K562 (cell line): Measurements from ENCODE around the gene FHL5. TPM values are rescaled to one million over a fixed set of nuclear protein-coding genes. Genes with fewer than 3 reads are reported as not detected.
A peak's percentile ranks its signal among the peaks of the same experiment; 100 is the strongest.

Source experiments
- ATAC-seq: fragments of 200-7000 bp; cut with Tn5 transposase; 3 replicates; pipeline ENCODE4 v1.9.1; 2020; ENCODE audit warnings: moderate library complexity
- BruUV-seq: library from RNA; stranded (reverse); fragments of 400-500 nt; replicated peaks from 2 replicates; lab custom pipeline; 2021; lab: Mats Ljungman, UMichigan
- CTCF ChIA-PET: fragments of 300-600 bp; formaldehyde crosslinking; extraction: SDS; loops from one replicate; lab custom pipeline; 2021; ENCODE audit warnings: low intra/inter-chr PET ratio; lab: Yijun Ruan, JAX
- POLR2A ChIA-PET: fragments of 300-600, 350-650 bp; sonication (Branson Sonifier 250); formaldehyde crosslinking; extraction: SDS; loops from one replicate; lab custom pipeline; 2021; ENCODE audit warnings: antibody characterized with exemption, inconsistent platforms; lab: Yijun Ruan, JAX
- DNase-seq, 4 experiments: peaks; one replicate each; pipeline versions ENCODE4 v3.0.0 to v3.0.0-alpha.2; 2011 to 2018; ENCODE audit warnings: low spot score in 3 of 4, mixed read lengths in 3 of 4; ENCODE audit errors: extremely low read depth in 1 of 4
- FAIRE-seq: peaks from 2 replicates; lab custom pipeline; 2011; peaks lifted over from hg19 to GRCh38; lab: Jason Lieb, UNC
- H2AFZ ChIP-seq: 2 replicates; pipeline ENCODE4 v1.6.0; 2011; ENCODE audit warnings: low read depth, low read length, control low read depth, inconsistent platforms
- H3K27ac ChIP-seq: fragments of 200-600 bp; 3 replicates; pipeline ENCODE4 v1.8.0; 2011; ENCODE audit warnings: low read depth, mild to moderate bottlenecking, control low read depth, inconsistent platforms, low read length, moderate library complexity, mixed read lengths; ENCODE audit errors: extremely low read depth
- H3K27me3 ChIP-seq, 2 experiments: fragments of 300-600 bp in 1 of 2; 2 replicates in 1 of 2; 3 replicates in 1 of 2; pipeline versions ENCODE4 v1.6.0 to v1.8.0; 2011; ENCODE audit warnings: inconsistent platforms in 2 of 2, low read length in 2 of 2, mild to moderate bottlenecking in 1 of 2, mixed read lengths in 1 of 2, moderate library complexity in 1 of 2; ENCODE audit not compliant: control insufficient read depth in 2 of 2, insufficient read depth in 2 of 2
- H3K36me3 ChIP-seq: fragments of 300-600 bp; 3 replicates; pipeline ENCODE4 v1.8.0; 2011; ENCODE audit warnings: mild to moderate bottlenecking, low read length, inconsistent platforms; ENCODE audit not compliant: control insufficient read depth, insufficient read depth
- H3K4me1 ChIP-seq, 2 experiments: fragments of 200-600 bp in 1 of 2; replicated peaks in 1 of 2; 2 replicates in 1 of 2; 3 replicates in 1 of 2; pipeline versions ENCODE4 v1.5.1 to v1.8.0; 2011; ENCODE audit warnings: inconsistent platforms in 2 of 2, low read length in 2 of 2, mild to moderate bottlenecking in 1 of 2, mixed read lengths in 1 of 2, moderate library complexity in 1 of 2; ENCODE audit not compliant: control insufficient read depth in 2 of 2, insufficient read depth in 2 of 2
- H3K4me2 ChIP-seq: 2 replicates; pipeline ENCODE4 v1.6.1; 2011; ENCODE audit warnings: low read length, control low read depth, inconsistent platforms, mixed read lengths; ENCODE audit not compliant: insufficient read depth
- H3K4me3 ChIP-seq: fragments of 200-600 bp; sonication (generic), shearing (Covaris generic); 2 replicates; pipeline ENCODE4 v1.5.1; 2016; ENCODE audit warnings: control low read depth, inconsistent platforms
- H3K79me2 ChIP-seq: fragments of 200-600 bp; 3 replicates; pipeline ENCODE4 v1.8.0; 2011; ENCODE audit warnings: low read length, inconsistent platforms; ENCODE audit not compliant: control insufficient read depth, insufficient read depth
- H3K9ac ChIP-seq, 2 experiments: 2 replicates each; pipeline versions ENCODE4 v1.6.0 to v1.6.1; 2011; ENCODE audit warnings: low read depth in 2 of 2, low read length in 2 of 2, control low read depth in 1 of 2, inconsistent platforms in 1 of 2, mild to moderate bottlenecking in 1 of 2, mixed read lengths in 1 of 2; ENCODE audit not compliant: insufficient read depth in 1 of 2
- H3K9me1 ChIP-seq: one replicate; pipeline ENCODE4 v1.6.0; 2011; ENCODE audit warnings: inconsistent platforms, mild to moderate bottlenecking, low read length, moderate library complexity; ENCODE audit not compliant: control insufficient read depth, insufficient read depth
- H3K9me3 ChIP-seq: replicated peaks from 2 replicates; pipeline ENCODE4 v1.5.1; 2011; ENCODE audit warnings: low read depth, low read length, inconsistent platforms; ENCODE audit not compliant: control insufficient read depth, insufficient read depth
- H4K20me1 ChIP-seq: replicated peaks from 2 replicates; pipeline ENCODE4 v1.6.1; 2011; ENCODE audit warnings: low read length, inconsistent platforms, mixed read lengths; ENCODE audit not compliant: control insufficient read depth, insufficient read depth
- ATF1 ChIP-seq, 2 experiments: fragments of 450-650 bp in 1 of 2; IDR thresholded peaks; 2 replicates each; pipeline ENCODE4 v1.6.1; 2016; ENCODE audit warnings: missing compliant biosample characterization in 1 of 2, missing genetic modification characterization in 1 of 2
- BCL6 ChIP-seq: fragments of 250-450 bp; sonication (Bioruptor Pico); IDR thresholded peaks from 2 replicates; pipeline ENCODE4 v1.4.0; 2020
- NR2C2 ChIP-seq, 2 experiments: fragments of 200-800 bp in 1 of 2; sonication (Bioruptor generic) in 1 of 2; sonication (generic) in 1 of 2; formaldehyde crosslinking in 1 of 2; IDR thresholded peaks; 2 replicates each; pipeline versions ENCODE4 v1.6.1 to v1.8.0; 2016 to 2022; ENCODE audit warnings: mild to moderate bottlenecking in 1 of 2, missing compliant biosample characterization in 1 of 2, missing genetic modification characterization in 1 of 2, missing genetic modification reagents in 1 of 2
- TAF7 ChIP-seq: fragments of 450-650 bp; IDR thresholded peaks from 2 replicates; pipeline ENCODE4 v1.6.1; 2016; ENCODE audit warnings: missing genetic modification characterization, missing compliant biosample characterization
- TEAD1 ChIP-seq, 2 experiments: fragments of 450-650 bp in 1 of 2; sonication (generic) in 1 of 2; formaldehyde crosslinking; IDR thresholded peaks; 2 replicates each; pipeline versions ENCODE4 v1.4.0 to v1.8.0; 2020 to 2022; ENCODE audit warnings: mild to moderate bottlenecking in 2 of 2, missing genetic modification reagents in 1 of 2
- TEAD2 ChIP-seq: fragments of 450-650 bp; IDR thresholded peaks from 2 replicates; pipeline ENCODE4 v1.6.1; 2016; ENCODE audit warnings: missing genetic modification characterization, control low read depth, missing compliant biosample characterization
- ZEB2 ChIP-seq: fragments of 450-650 bp; IDR thresholded peaks from 2 replicates; pipeline ENCODE4 v1.6.1; 2016
- ZFPM2 ChIP-seq: fragments of 250-450 bp; sonication (Bioruptor Pico); IDR thresholded peaks from 2 replicates; pipeline ENCODE4 v1.5.1; 2022; ENCODE audit warnings: mild to moderate bottlenecking
- ZNF311 ChIP-seq: fragments of 250-450 bp; sonication (Bioruptor Pico); IDR thresholded peaks from 2 replicates; pipeline ENCODE4 v1.4.0; 2020; ENCODE audit warnings: mild to moderate bottlenecking, moderate library complexity
- ZNF57 ChIP-seq: fragments of 450-650 bp; formaldehyde crosslinking; IDR thresholded peaks from 2 replicates; pipeline ENCODE4 v1.4.0; 2020; ENCODE audit warnings: mild to moderate bottlenecking, moderate library complexity
- ZNF583 ChIP-seq: fragments of 250-450 bp; sonication (Bioruptor Pico); IDR thresholded peaks from 2 replicates; pipeline ENCODE4 v1.4.0; 2020
- ZNF589 ChIP-seq: fragments of 200-800 bp; sonication (Bioruptor generic); IDR thresholded peaks from 2 replicates; pipeline ENCODE4 v1.6.1; 2016; ENCODE audit warnings: low read depth, missing genetic modification characterization, missing compliant biosample characterization
- WGBS: fragments of 100-300 bp; shearing (Covaris generic); methylation state at CpG from one replicate; pipeline ENCODE4 v1.1.6; 2016; ENCODE audit warnings: low coverage, mixed read lengths; ENCODE audit not compliant: insufficient coverage; ENCODE audit errors: missing lambda C conversion rate; 5-methylcytosine and 5-hydroxymethylcytosine counted together
- in situ Hi-C: fragments of 300-500 bp; cut with MboI; formaldehyde crosslinking; loops from 4 replicates; pipeline ENCODE4 v1.15.0; 2018; ENCODE audit warnings: inconsistent platforms, mixed read lengths
- intact Hi-C: fragments of 100-400 bp; cut with micrococcal nuclease; formaldehyde crosslinking; loops from 2 replicates; pipeline ENCODE4 v1.14.2; 2022
- polyA plus RNA-seq, 8 experiments: library from polyadenylated mRNA; depleted of rRNA in 4 of 8; stranded (reverse) in 5 of 8; unstranded in 3 of 8; fragments of >200 nt; fragmentation: Nextera tagmentation in 2 of 8; fragmentation: Illumina TruSeq in 1 of 8; extraction: Ambion mirVana in 2 of 8; extraction: Trizol in 1 of 8; gene quantifications; 2 replicates each; pipeline versions ENCODE4 v1.2.1 to v1.2.3, GENCODE V29; 2011 to 2014; ENCODE audit warnings: inconsistent platforms in 1 of 8, missing spikeins in 1 of 8
- total RNA-seq, 7 experiments: library from RNA; depleted of rRNA in 6 of 7; stranded (reverse); fragments of >200 nt in 6 of 7; fragmentation: Illumina TruSeq in 2 of 7; extraction: Trizol in 2 of 7; gene quantifications; 2 replicates each; pipeline versions ENCODE4 v1.2.1 to v1.2.3, GENCODE V29; 2011 to 2021; ENCODE audit warnings: low replicate concordance in 1 of 7
- TF ChIP-seq, protein P1 (sequence below), 2 experiments: IDR thresholded peaks in 1 of 2; conservative IDR thresholded peaks in 1 of 2; 2 replicates each; pipeline ENCODE4 v1.6.1; 2016; ENCODE audit warnings: low read depth in 2 of 2, mild to moderate bottlenecking in 1 of 2, missing compliant biosample characterization in 1 of 2, missing genetic modification characterization in 1 of 2, moderate library complexity in 1 of 2
- TF ChIP-seq, protein P2 (sequence below): fragments of 450-650 bp; IDR thresholded peaks from 2 replicates; pipeline ENCODE4 v1.6.1; 2016; ENCODE audit warnings: missing biosample characterization, missing genetic modification characterization

The FHL5 gene
- total and polyA plus RNA-seq, 9 of the 15 experiments (the other 6 are each of a cell fraction or from before 2014, with no cell fraction given), result not detected

DNA sequence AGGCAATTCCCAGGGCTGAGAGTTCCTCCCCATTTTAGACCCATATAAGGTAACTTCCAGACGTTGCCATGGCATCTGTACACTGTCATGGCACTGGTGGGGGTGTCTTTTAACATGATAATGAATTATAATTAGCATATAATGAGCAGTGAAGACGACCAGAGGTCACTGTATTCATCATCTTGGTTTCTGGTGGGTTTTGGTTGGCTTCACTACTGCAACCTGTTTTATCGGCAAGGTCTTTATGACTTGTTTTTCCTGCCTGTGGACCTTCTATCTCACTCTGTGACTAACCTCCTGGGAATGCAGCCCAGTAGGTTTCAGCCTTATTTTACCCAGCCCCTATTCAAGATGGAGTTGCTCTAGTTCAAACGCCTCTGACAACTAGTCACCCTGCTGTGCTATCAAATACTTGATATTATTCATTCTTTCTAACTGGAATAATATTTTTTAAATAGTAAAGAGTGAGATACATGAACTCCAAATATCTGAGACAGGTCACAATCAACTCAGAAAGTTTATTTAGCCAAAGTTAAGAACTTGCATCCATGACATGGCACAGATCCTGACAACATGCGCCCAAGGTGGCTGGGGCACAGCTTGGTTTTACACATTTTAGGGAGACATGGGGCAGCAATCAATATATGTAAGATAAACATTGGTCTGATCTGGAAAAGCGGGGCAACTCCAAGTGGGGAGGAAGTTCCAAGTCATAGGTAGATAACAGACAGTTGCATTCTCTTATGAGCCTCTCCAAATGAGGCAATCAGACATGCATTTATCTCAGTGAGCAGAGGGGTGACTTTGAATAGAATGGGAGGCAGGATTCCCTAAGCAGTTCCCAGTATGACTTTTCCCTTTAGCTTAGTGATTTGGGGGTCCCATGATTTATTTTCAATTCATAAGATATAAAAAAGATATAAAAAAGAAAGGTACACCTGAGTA lies 42.5 kb upstream of the FHL5 start:
- FAIRE-seq, result no peak
- H3K9ac ChIP-seq, result peak overlapping the region; percentile 36 to 91; a peak in 2 of 4 replicates
- POLR2A ChIA-PET, result interaction anchor here (0.8 kb wide), 1 partner anchor 60 kb away, joined by 3 read pairs; no protein-coding TSS in a partner anchor
- no peak for TF ChIP-seq ZFPM2 (CRISPR knock-in tag)
- TF ChIP-seq ZNF311 (CRISPR knock-in tag), result peak; percentile 85
- 0 out of 2 replicates have a peak, but pooled peaks have one; percentile 67 for TF ChIP-seq ZNF583 (CRISPR knock-in tag)
- 0 out of 2 replicates have a peak, but pooled peaks have one; percentile 34 for TF ChIP-seq TAF7 (tag)
- 0 out of 2 replicates have a peak, but pooled peaks have one; percentile 29 for TF ChIP-seq ZEB2
- TF ChIP-seq, protein P1, sequence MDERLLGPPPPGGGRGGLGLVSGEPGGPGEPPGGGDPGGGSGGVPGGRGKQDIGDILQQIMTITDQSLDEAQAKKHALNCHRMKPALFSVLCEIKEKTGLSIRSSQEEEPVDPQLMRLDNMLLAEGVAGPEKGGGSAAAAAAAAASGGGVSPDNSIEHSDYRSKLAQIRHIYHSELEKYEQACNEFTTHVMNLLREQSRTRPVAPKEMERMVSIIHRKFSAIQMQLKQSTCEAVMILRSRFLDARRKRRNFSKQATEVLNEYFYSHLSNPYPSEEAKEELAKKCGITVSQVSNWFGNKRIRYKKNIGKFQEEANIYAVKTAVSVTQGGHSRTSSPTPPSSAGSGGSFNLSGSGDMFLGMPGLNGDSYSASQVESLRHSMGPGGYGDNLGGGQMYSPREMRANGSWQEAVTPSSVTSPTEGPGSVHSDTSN (CRISPR knock-in tag; IDR thresholded peaks at IDR 0.05; ENCODE audit: low read depth), result no peak
- TF ChIP-seq, protein P1 (tag; conservative IDR thresholded peaks at IDR 0.05; ENCODE audit: low read depth), result 0 out of 2 replicates have a peak, but pooled peaks have one; percentile 15
- TF ChIP-seq TEAD2 (tag), result peak; percentile 64; the same call in 1 of the 2 replicates
- peak; percentile 89 for TF ChIP-seq ZNF589
- no peak for TF ChIP-seq ZNF57
- TF ChIP-seq, protein P2, sequence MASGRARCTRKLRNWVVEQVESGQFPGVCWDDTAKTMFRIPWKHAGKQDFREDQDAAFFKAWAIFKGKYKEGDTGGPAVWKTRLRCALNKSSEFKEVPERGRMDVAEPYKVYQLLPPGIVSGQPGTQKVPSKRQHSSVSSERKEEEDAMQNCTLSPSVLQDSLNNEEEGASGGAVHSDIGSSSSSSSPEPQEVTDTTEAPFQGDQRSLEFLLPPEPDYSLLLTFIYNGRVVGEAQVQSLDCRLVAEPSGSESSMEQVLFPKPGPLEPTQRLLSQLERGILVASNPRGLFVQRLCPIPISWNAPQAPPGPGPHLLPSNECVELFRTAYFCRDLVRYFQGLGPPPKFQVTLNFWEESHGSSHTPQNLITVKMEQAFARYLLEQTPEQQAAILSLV, result peak; percentile 53; the same call in 1 of the 2 replicates
- no peak for TF ChIP-seq NR2C2 (CRISPR knock-in tag; IDR thresholded peaks at IDR 0.05)
- TF ChIP-seq NR2C2 (tag; IDR thresholded peaks at IDR 0.05), result 0 out of 2 replicates have a peak, but pooled peaks have one; percentile 29
- 0 out of 4 replicates have a peak, but pooled peaks of 1 of the 2 experiments have one; percentile 51 for TF ChIP-seq TEAD1 (CRISPR knock-in tag; IDR thresholded peaks at IDR 0.05)
- peak; percentile 36; the same call in 1 of the 2 replicates for TF ChIP-seq BCL6 (CRISPR knock-in tag)
- no peak for TF ChIP-seq ATF1 (CRISPR knock-in tag; IDR thresholded peaks at IDR 0.05)
- TF ChIP-seq ATF1 (tag; IDR thresholded peaks at IDR 0.05), result peak; percentile 31; the same call in 1 of the 2 replicates

More for the DNA sequence above, 42.5 kb upstream of the FHL5 start:
- peaks cover 2 to 3% of the 10 kb centered on the region in 2 experiments; a peak in 3 of 5 replicates for H3K4me1 ChIP-seq
- DNase-seq (peak in 1 of 4 experiments; percentile 47), ATAC-seq (0 out of 3 replicates have a peak, but pooled peaks have one; percentile 7)
- H3K4me3 ChIP-seq, result peak overlapping the region; percentile 87
- peaks cover 40% of the 10 kb centered on the region for H3K79me2 ChIP-seq
- 22% methylated on average over 6 of the region's 6 CpGs for WGBS
- CTCF ChIA-PET, result interaction anchor here (0.6 kb wide), 1 partner anchor 372 kb away, joined by 3 read pairs; no protein-coding TSS in a partner anchor
- in situ Hi-C loops, result no loop called here
- H3K36me3 ChIP-seq, result peaks cover 10% of the 10 kb centered on the region; the same call in 1 of the 3 replicates
- intact Hi-C loops, result loop anchor here (5.0 to 10.0 kb wide), 3 partner anchors 377 to 1003 kb away; partner anchors contain the start of genes KLHL32 and NDUFAF4
- H3K9me1 ChIP-seq, result no peaks in the 10 kb centered on the region
- peak overlapping the region; percentile 97 for H3K27ac ChIP-seq
- BruUV-seq, result TSS peak; percentile 76
- peak overlapping the region; percentile 20; the same call in 1 of the 2 replicates for H2AFZ ChIP-seq
- no peaks in the 10 kb centered on the region for H3K27me3 ChIP-seq
- H3K9me3 ChIP-seq, result no peaks in the 10 kb centered on the region
- peak overlapping the region; percentile 90 for H3K4me2 ChIP-seq
- no peaks in the 10 kb centered on the region for H4K20me1 ChIP-seq
